ENCODE data around the gene TIMD4. TPM values are rescaled to one million over a fixed set of nuclear protein-coding genes. Genes with fewer than 3 reads are reported as not detected.
"Not testable (repeated sequence)": the region's sequence is repeated elsewhere in the genome, so short reads cannot be mapped to it uniquely, and the experiment has no call there.

The TIMD4 gene
- total RNA-seq, 6 experiments from 2014 or later = not detected

DNA sequence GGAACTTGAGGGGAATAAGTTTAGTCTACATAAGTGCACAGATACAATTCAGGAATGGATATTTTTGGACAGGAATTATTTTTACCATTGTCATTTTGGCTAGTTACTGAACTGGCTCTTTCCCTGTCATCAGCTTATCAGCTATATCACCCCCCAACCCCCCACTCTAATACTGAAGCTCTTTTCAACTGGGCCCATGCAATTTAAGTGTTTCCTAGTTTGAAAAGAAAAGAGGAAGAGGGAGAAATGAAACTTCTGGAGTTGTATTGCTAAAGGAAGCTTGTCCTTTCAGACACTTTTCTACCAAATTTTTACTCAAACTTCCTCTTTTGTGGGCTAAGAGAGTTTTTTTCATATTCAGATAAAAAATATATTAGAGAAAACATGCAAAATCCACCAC is 18.5 kb upstream of the TIMD4 start:
- no peak for DNase-seq
- no peaks in the 10 kb centered on the region for H3K4me1 Mint-ChIP-seq (ENCODE audit: low read depth)
- no peaks in the 10 kb centered on the region for H3K27me3 Mint-ChIP-seq (ENCODE audit: insufficient read depth)
- no peak overlapping the region for H3K4me3 Mint-ChIP-seq
- peaks cover 32% of the 10 kb centered on the region for H3K9me3 Mint-ChIP-seq
- H3K27ac Mint-ChIP-seq = no peak overlapping the region
- TF ChIP-seq, protein P1, sequence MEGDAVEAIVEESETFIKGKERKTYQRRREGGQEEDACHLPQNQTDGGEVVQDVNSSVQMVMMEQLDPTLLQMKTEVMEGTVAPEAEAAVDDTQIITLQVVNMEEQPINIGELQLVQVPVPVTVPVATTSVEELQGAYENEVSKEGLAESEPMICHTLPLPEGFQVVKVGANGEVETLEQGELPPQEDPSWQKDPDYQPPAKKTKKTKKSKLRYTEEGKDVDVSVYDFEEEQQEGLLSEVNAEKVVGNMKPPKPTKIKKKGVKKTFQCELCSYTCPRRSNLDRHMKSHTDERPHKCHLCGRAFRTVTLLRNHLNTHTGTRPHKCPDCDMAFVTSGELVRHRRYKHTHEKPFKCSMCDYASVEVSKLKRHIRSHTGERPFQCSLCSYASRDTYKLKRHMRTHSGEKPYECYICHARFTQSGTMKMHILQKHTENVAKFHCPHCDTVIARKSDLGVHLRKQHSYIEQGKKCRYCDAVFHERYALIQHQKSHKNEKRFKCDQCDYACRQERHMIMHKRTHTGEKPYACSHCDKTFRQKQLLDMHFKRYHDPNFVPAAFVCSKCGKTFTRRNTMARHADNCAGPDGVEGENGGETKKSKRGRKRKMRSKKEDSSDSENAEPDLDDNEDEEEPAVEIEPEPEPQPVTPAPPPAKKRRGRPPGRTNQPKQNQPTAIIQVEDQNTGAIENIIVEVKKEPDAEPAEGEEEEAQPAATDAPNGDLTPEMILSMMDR (IDR thresholded peaks at IDR 0.05) = no peak
- no peaks in the 10 kb centered on the region for H3K36me3 Mint-ChIP-seq (ENCODE audit: low read depth)

DNA sequence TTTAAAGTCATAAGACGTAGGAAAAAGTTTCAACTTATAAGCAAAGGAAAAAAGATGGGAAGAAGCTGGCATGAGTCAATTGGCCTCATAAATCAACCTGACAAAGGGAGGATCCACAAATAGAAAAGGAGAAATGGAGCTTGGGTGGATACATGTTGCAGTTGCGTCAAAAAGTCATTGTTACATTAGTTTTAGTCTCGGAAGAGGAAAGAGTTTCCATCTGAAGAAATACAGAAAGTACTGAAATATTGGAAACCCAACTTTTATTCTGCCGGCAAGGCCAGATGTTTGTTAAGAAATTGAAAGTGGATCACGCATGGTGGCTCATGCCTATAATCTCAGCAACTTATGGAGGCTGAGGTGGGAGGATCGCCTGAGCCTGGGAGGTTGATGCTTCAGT is 11.3 kb upstream of the TIMD4 start:
- no peaks in the 10 kb centered on the region for H3K4me1 Mint-ChIP-seq (ENCODE audit: low read depth)
- H3K36me3 Mint-ChIP-seq (ENCODE audit: low read depth) = no peaks in the 10 kb centered on the region
- peaks cover 34% of the 10 kb centered on the region for H3K9me3 Mint-ChIP-seq
- no peak for DNase-seq
- H3K27me3 Mint-ChIP-seq (ENCODE audit: insufficient read depth) = no peaks in the 10 kb centered on the region
- H3K27ac Mint-ChIP-seq = no peak overlapping the region
- TF ChIP-seq, protein P1 (IDR thresholded peaks at IDR 0.05) = no peak
- H3K4me3 Mint-ChIP-seq = no peak overlapping the region

DNA sequence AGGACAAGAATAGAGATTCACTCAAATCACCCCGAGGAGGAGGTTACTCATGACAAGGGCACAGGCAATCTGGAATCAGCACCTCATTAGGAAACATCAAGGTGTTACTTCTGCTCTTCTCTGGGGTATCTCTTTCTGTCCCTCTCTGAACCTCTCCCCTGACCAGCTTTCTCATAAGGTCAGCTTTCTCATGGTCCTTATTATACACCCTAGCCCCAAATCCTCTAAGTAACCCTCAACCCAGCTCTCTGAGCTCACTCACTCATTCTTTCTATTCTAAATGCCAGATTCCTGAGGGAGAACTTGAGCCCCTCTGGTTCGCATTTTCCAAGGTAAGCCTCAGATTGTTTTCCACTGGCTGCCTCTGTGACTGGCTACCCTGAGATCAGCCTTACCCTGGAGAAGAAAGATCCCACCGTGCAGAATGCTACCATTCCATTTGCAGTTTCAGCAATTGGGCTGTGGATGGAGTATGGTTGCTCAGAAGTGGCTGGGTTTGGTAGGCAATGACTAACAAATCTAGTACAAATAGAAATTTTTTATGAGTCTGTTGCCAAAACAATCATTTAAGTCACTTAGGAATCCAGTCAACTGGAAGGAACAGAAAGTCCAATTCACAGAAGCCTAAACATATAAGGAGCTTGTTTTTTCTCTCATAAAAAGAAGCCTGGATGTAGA is 9.0 kb upstream of the TIMD4 start:
- Mint-ChIP-seq H3K9me3 (peaks cover 21% of the 10 kb centered on the region), H3K4me1 (ENCODE audit: low read depth) (no peaks in the 10 kb centered on the region), H3K27ac (no peak overlapping the region), H3K27me3 (ENCODE audit: insufficient read depth) (no peaks in the 10 kb centered on the region), H3K4me3 (no peak overlapping the region), H3K36me3 (ENCODE audit: low read depth) (no peaks in the 10 kb centered on the region)
- DNase-seq = no peak
- TF ChIP-seq, protein P1 (IDR thresholded peaks at IDR 0.05) = no peak

DNA sequence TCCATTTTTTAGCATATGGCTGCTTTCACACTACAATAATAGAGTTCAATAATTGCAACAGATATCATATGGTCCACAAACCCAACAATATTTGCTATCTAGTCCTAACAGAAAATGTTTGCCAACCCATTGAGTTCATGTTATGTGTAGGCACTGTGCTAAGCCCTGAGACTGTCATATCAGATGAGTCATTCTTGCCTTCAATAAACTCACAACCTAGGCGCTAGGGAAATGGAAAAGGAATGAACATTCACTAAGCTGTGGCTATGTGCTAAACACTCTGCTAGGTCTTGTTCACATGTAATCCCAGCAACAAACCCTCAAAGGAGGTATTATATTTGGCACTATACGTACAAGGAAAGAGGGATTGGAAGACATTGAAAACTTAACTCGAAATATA is 8.4 kb upstream of the TIMD4 start:
- H3K36me3 Mint-ChIP-seq (ENCODE audit: low read depth) = no peaks in the 10 kb centered on the region
- H3K9me3 Mint-ChIP-seq = peaks cover 17% of the 10 kb centered on the region
- no peaks in the 10 kb centered on the region for H3K27me3 Mint-ChIP-seq (ENCODE audit: insufficient read depth)
- no peak overlapping the region for H3K4me3 Mint-ChIP-seq
- TF ChIP-seq, protein P1 (IDR thresholded peaks at IDR 0.05) = no peak
- no peaks in the 10 kb centered on the region for H3K4me1 Mint-ChIP-seq (ENCODE audit: low read depth)
- H3K27ac Mint-ChIP-seq = no peak overlapping the region
- DNase-seq = no peak

DNA sequence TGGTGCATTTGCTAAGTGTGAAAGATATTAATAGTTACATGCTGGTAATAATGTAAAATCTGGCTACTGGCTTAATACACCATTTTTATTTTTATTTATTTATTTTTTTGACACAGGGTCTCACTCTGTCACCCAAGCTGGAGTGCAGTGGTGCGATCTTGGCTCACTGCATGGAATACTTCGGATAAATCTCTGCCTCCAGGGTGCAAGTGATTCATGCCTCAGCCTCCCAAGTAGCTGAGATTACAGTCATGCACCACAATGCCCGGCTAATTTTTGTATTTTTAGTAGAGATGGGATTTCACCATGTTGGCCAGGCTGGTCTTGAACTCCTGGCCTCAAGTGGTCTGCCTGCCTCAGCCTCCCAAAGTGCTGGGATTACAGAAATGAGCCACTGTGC is 4.4 kb upstream of the TIMD4 start:
- H3K9me3 Mint-ChIP-seq = peaks cover 21% of the 10 kb centered on the region
- H3K27ac Mint-ChIP-seq; DNase-seq; H3K36me3 Mint-ChIP-seq (ENCODE audit: low read depth); H3K27me3 Mint-ChIP-seq (ENCODE audit: insufficient read depth); H3K4me3 Mint-ChIP-seq; H3K4me1 Mint-ChIP-seq (ENCODE audit: low read depth): not testable (repeated sequence)

DNA sequence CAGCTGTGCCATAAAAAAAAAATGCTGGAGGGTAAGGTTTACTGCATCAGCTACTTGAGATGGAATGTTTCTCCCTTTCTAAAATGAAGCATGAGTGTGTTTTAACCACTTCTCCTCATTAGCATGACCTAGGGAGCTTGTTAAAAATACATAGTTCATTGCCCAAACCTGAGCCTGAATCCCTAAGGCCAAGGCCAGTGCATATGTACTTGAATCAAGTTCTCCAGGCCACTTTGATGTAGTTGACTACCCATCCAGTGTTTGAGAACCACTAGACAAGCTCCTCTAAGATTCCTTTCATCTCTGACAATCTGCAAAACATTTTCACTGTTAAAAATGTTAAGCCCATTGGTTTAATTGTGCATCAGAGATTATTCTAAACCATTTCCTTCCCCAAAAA is 6.7 kb downstream of the TIMD4 start:
- no peak overlapping the region for H3K27ac Mint-ChIP-seq
- no peak overlapping the region for H3K4me3 Mint-ChIP-seq
- no peaks in the 10 kb centered on the region; the same call in 1 of the 2 replicates for H3K27me3 Mint-ChIP-seq (ENCODE audit: insufficient read depth)
- no peak for DNase-seq
- TF ChIP-seq, protein P1 (IDR thresholded peaks at IDR 0.05) = no peak
- H3K4me1 Mint-ChIP-seq (ENCODE audit: low read depth) = no peaks in the 10 kb centered on the region
- peaks cover 5% of the 10 kb centered on the region; the same call in 1 of the 2 replicates for H3K36me3 Mint-ChIP-seq (ENCODE audit: low read depth)
- peaks cover 26% of the 10 kb centered on the region for H3K9me3 Mint-ChIP-seq
